GM18873 (cell line): ENCODE measurements around the gene FTCD.
"Not testable (repeated sequence)": the region's sequence is repeated elsewhere in the genome, so short reads cannot be mapped to it uniquely, and the experiment has no call there.

ENCODE experiments used
- ATAC-seq: cut with Tn5 transposase; IDR thresholded peaks from one replicate; pipeline ENCODE4 v1.9.1; 2021; ENCODE audit warnings: mild to moderate bottlenecking, moderate library complexity, moderate number of reproducible peaks; ENCODE audit not compliant: unreplicated experiment, low FRiP score

Gene FTCD

GRCh38 chr21:46155514-46156377 lies at the start of gene FTCD:
Gene FTCD, minus strand, starts transcription at chr21:46155579. Its CDS starts 56 bp downstream, at chr21:46155523.
- no peak for ATAC-seq

GRCh38 chr21:46205166-46205565 lies 49.8 kb upstream of the FTCD start:
- ATAC-seq = no peak

GRCh38 chr21:46203203-46203600 lies 47.8 kb upstream of the FTCD start:
- ATAC-seq = no peak

- ATAC-seq = no peak
Observed at GRCh38 chr21:46202592-46203202, 47.3 kb upstream of the FTCD start.

GRCh38 chr21:46200877-46201803 lies 45.8 kb upstream of the FTCD start:
- ATAC-seq = not testable (repeated sequence)

- no peak for ATAC-seq
Observed at GRCh38 chr21:46199436-46200373, 44.3 kb upstream of the FTCD start.

GRCh38 chr21:46196733-46197132 lies 41.4 kb upstream of the FTCD start:
- no peak for ATAC-seq

- ATAC-seq = no peak
Observed at GRCh38 chr21:46195595-46196195, 40.3 kb upstream of the FTCD start.

- ATAC-seq = no peak
Observed at GRCh38 chr21:46194374-46195334, 39.3 kb upstream of the FTCD start.

- no peak for ATAC-seq
Observed at GRCh38 chr21:46193829-46194373, 38.5 kb upstream of the FTCD start.

- no peak for ATAC-seq
Observed at GRCh38 chr21:46191686-46192575, 36.6 kb upstream of the FTCD start.

- no peak for ATAC-seq
Observed at GRCh38 chr21:46191257-46191685, 35.9 kb upstream of the FTCD start.

GRCh38 chr21:46190491-46191131 lies 35.2 kb upstream of the FTCD start:
- ATAC-seq = no peak

GRCh38 chr21:46189959-46190490 lies 34.6 kb upstream of the FTCD start:
- no peak for ATAC-seq

- no peak for ATAC-seq
Observed at GRCh38 chr21:46189213-46189958, 34.0 kb upstream of the FTCD start.
